Neural cell (in vitro differentiated cells): Measurements from ENCODE around the gene GRP. TPM values are rescaled to one million over a fixed set of nuclear protein-coding genes. Genes with fewer than 3 reads are reported as not detected.

ENCODE experiments used
- H2AFZ ChIP-seq: fragments of 200-600, 300-800 bp; sonication (generic), shearing (Covaris generic); 2 replicates; pipeline ENCODE4 v1.6.0; 2014; ENCODE audit warnings: low read depth, mild to moderate bottlenecking, antibody characterized with exemption, low read length, moderate library complexity
- H3F3A ChIP-seq: fragments of 200-600 bp; shearing (Covaris generic); 2 replicates; pipeline ENCODE4 v1.6.1; 2016; ENCODE audit warnings: mild to moderate bottlenecking, moderate library complexity, mixed read lengths, antibody characterized with exemption, low read length; ENCODE audit not compliant: insufficient read depth, poor library complexity, severe bottlenecking
- H3K27ac ChIP-seq: fragments of 200-600, 300-800 bp; sonication (generic), shearing (Covaris generic); 2 replicates; pipeline ENCODE4 v1.5.1; 2014; ENCODE audit warnings: mild to moderate bottlenecking, low read length, moderate library complexity
- H3K27me3 ChIP-seq: fragments of 300-800, 200-600 bp; sonication (generic), shearing (Covaris generic); 2 replicates; pipeline ENCODE4 v1.6.0; 2014; ENCODE audit warnings: mild to moderate bottlenecking, low read depth, low read length, moderate library complexity; ENCODE audit not compliant: insufficient read depth
- H3K36me3 ChIP-seq: fragments of 300-800, 200-600 bp; sonication (generic), shearing (Covaris generic); 2 replicates; pipeline ENCODE4 v1.5.1; 2014; ENCODE audit warnings: mild to moderate bottlenecking, antibody characterized with exemption, low read length, moderate library complexity; ENCODE audit not compliant: insufficient read depth
- H3K4me2 ChIP-seq: fragments of 300-800, 200-600 bp; sonication (generic), shearing (Covaris generic); 2 replicates; pipeline ENCODE4 v1.6.0; 2014; ENCODE audit warnings: mild to moderate bottlenecking, low read length
- H3K4me3 ChIP-seq: fragments of 300-800, 200-600 bp; sonication (generic), shearing (Covaris generic); 2 replicates; pipeline ENCODE4 v1.5.1; 2014; ENCODE audit warnings: mild to moderate bottlenecking, low read length, moderate library complexity
- H3K79me2 ChIP-seq: fragments of 200-600 bp; shearing (Covaris generic); replicated peaks from 2 replicates; pipeline ENCODE4 v1.6.0; 2014; ENCODE audit warnings: mild to moderate bottlenecking, low read length, moderate library complexity; ENCODE audit not compliant: insufficient read depth
- H3K9ac ChIP-seq: fragments of 300-800, 200-600 bp; sonication (generic), shearing (Covaris generic); 2 replicates; pipeline ENCODE4 v1.6.1; 2016; ENCODE audit warnings: mild to moderate bottlenecking, low read length, mixed read lengths
- H3K9me2 ChIP-seq: fragments of 200-600 bp; shearing (Covaris generic); 2 replicates; pipeline ENCODE4 v1.6.1; 2016; ENCODE audit warnings: mild to moderate bottlenecking, low read length, mixed read lengths; ENCODE audit not compliant: insufficient read depth
- H3K9me3 ChIP-seq: fragments of 200-600, 300-800 bp; sonication (generic), shearing (Covaris generic); 2 replicates; pipeline ENCODE4 v1.6.1; 2016; ENCODE audit warnings: mild to moderate bottlenecking, mixed run types, low read length, moderate library complexity, mixed read lengths
- H4K20me1 ChIP-seq: fragments of 200-600 bp; shearing (Covaris generic); 2 replicates; pipeline ENCODE4 v1.6.1; 2016; ENCODE audit warnings: mild to moderate bottlenecking, mixed run types; ENCODE audit not compliant: insufficient read depth
- EP300 ChIP-seq: fragments of 450-650 bp; conservative IDR thresholded peaks from 2 replicates; pipeline ENCODE4 v1.6.1; 2014; ENCODE audit warnings: antibody characterized with exemption, mild to moderate bottlenecking, moderate library complexity; ENCODE audit not compliant: poor library complexity, severe bottlenecking
- EZH2 ChIP-seq: fragments of 200-600, 300-800 bp; shearing (Covaris generic), sonication (generic); IDR thresholded peaks from 2 replicates; pipeline ENCODE4 v1.6.1; 2014; ENCODE audit warnings: antibody characterized with exemption, low read length, borderline replicate concordance, mild to moderate bottlenecking; ENCODE audit not compliant: insufficient read depth, poor library complexity, severe bottlenecking
- MXI1 ChIP-seq: fragments of 450-650 bp; conservative IDR thresholded peaks from 2 replicates; pipeline ENCODE4 v1.6.1; 2014; ENCODE audit warnings: antibody characterized with exemption, mild to moderate bottlenecking; ENCODE audit not compliant: poor library complexity, severe bottlenecking
- POLR2AphosphoS5 ChIP-seq: IDR thresholded peaks from 2 replicates; pipeline ENCODE4 v1.6.1; 2012
- RAD21 ChIP-seq: fragments of 450-650 bp; conservative IDR thresholded peaks from 2 replicates; pipeline ENCODE4 v1.6.1; 2014; ENCODE audit warnings: antibody characterized with exemption, mild to moderate bottlenecking, moderate library complexity
- SMC3 ChIP-seq: fragments of 450-650 bp; conservative IDR thresholded peaks from 2 replicates; pipeline ENCODE4 v1.6.1; 2014; ENCODE audit warnings: antibody characterized with exemption, mild to moderate bottlenecking, moderate library complexity; ENCODE audit not compliant: poor library complexity
- TAF1 ChIP-seq: IDR thresholded peaks from 2 replicates; pipeline ENCODE4 v1.6.1; 2012; ENCODE audit warnings: low read depth
- polyA plus RNA-seq: library from polyadenylated mRNA; depleted of rRNA; stranded (reverse); fragments of >200 nt; gene quantifications from 2 replicates; pipeline ENCODE4 v1.2.3, GENCODE V29; 2014
- TF ChIP-seq, protein P1 (sequence below): IDR thresholded peaks from 2 replicates; pipeline ENCODE4 v1.6.1; 2012; ENCODE audit warnings: borderline replicate concordance
- TF ChIP-seq, protein P2 (sequence below): fragments of 450-650 bp; IDR thresholded peaks from 2 replicates; pipeline ENCODE4 v1.5.1; 2014; ENCODE audit warnings: antibody characterized with exemption, mild to moderate bottlenecking, moderate library complexity; ENCODE audit not compliant: poor library complexity, severe bottlenecking

GRP gene
- polyA plus RNA-seq, 1 donor from 2014 or later: not detected

DNA sequence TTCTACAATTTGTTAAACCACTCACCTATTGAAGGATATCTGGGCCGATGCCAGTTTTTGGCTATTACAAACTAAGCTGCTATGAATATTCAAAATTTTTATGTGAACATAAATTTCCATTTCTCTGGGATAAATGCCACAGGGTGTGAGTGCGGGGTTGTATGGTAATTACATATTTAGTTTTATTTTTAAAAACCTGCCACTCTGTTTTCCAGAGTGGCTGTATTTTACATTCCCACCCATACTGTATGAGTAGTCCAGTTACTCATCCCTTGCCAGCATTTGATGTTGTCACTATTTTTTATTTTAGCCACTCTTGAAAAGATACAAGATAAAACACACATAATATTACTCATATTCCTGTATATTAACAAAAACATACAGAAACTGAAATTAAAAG lies 22.9 kb downstream of the GRP start:
- no peaks in the 10 kb centered on the region for H3K9me2 ChIP-seq
- no peak overlapping the region for H2AFZ ChIP-seq
- no peaks in the 10 kb centered on the region for H3K9me3 ChIP-seq
- no peaks in the 10 kb centered on the region for H3K79me2 ChIP-seq
- TF ChIP-seq EZH2 (no peak), POLR2AphosphoS5 (no peak), TAF1 (no peak), RAD21 (no peak), EP300 (no peak), MXI1 (no peak), SMC3 (no peak)
- TF ChIP-seq, protein P1, sequence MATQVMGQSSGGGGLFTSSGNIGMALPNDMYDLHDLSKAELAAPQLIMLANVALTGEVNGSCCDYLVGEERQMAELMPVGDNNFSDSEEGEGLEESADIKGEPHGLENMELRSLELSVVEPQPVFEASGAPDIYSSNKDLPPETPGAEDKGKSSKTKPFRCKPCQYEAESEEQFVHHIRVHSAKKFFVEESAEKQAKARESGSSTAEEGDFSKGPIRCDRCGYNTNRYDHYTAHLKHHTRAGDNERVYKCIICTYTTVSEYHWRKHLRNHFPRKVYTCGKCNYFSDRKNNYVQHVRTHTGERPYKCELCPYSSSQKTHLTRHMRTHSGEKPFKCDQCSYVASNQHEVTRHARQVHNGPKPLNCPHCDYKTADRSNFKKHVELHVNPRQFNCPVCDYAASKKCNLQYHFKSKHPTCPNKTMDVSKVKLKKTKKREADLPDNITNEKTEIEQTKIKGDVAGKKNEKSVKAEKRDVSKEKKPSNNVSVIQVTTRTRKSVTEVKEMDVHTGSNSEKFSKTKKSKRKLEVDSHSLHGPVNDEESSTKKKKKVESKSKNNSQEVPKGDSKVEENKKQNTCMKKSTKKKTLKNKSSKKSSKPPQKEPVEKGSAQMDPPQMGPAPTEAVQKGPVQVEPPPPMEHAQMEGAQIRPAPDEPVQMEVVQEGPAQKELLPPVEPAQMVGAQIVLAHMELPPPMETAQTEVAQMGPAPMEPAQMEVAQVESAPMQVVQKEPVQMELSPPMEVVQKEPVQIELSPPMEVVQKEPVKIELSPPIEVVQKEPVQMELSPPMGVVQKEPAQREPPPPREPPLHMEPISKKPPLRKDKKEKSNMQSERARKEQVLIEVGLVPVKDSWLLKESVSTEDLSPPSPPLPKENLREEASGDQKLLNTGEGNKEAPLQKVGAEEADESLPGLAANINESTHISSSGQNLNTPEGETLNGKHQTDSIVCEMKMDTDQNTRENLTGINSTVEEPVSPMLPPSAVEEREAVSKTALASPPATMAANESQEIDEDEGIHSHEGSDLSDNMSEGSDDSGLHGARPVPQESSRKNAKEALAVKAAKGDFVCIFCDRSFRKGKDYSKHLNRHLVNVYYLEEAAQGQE: no peak
- TF ChIP-seq, protein P2, sequence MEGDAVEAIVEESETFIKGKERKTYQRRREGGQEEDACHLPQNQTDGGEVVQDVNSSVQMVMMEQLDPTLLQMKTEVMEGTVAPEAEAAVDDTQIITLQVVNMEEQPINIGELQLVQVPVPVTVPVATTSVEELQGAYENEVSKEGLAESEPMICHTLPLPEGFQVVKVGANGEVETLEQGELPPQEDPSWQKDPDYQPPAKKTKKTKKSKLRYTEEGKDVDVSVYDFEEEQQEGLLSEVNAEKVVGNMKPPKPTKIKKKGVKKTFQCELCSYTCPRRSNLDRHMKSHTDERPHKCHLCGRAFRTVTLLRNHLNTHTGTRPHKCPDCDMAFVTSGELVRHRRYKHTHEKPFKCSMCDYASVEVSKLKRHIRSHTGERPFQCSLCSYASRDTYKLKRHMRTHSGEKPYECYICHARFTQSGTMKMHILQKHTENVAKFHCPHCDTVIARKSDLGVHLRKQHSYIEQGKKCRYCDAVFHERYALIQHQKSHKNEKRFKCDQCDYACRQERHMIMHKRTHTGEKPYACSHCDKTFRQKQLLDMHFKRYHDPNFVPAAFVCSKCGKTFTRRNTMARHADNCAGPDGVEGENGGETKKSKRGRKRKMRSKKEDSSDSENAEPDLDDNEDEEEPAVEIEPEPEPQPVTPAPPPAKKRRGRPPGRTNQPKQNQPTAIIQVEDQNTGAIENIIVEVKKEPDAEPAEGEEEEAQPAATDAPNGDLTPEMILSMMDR: no peak
- peaks cover 9% of the 10 kb centered on the region for H3K27me3 ChIP-seq
- no peaks in the 10 kb centered on the region for H3K36me3 ChIP-seq
- no peaks in the 10 kb centered on the region for H3F3A ChIP-seq
- no peak overlapping the region for H3K27ac ChIP-seq
- H3K4me3 ChIP-seq: no peak overlapping the region
- H3K4me2 ChIP-seq: no peak overlapping the region
- H3K9ac ChIP-seq: no peak overlapping the region
- H4K20me1 ChIP-seq: no peaks in the 10 kb centered on the region

DNA sequence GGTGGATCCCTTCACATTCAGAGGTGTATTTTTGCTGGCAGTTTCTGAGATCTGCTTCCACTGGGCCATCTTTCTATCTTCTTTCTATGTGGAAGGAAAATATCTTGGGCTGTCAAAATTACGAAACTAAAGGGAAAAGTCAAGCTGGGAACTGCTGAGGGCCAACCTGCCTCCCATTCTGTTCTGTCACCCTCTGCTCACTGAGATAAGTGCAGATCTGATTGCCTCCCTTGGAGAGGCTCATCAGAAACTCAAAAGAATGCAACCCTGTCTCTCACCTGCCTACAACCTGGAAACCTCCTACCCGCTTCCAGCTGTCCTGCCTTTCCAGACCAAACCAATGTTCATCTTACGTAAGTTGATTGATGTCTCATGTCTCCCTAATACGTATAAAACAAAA lies 26.8 kb downstream of the GRP start:
- TF ChIP-seq TAF1: no peak
- no peak for TF ChIP-seq EP300
- TF ChIP-seq, protein P1: no peak
- no peak for TF ChIP-seq POLR2AphosphoS5
- TF ChIP-seq, protein P2: no peak
- TF ChIP-seq RAD21: no peak
- no peak for TF ChIP-seq MXI1
- no peak for TF ChIP-seq SMC3
- no peak for TF ChIP-seq EZH2
- H3K4me2 ChIP-seq: no peak overlapping the region
- no peaks in the 10 kb centered on the region for H3K9me3 ChIP-seq
- no peak overlapping the region for H3K27ac ChIP-seq
- no peaks in the 10 kb centered on the region for H3K79me2 ChIP-seq
- H3K27me3 ChIP-seq: peaks cover 24% of the 10 kb centered on the region
- no peak overlapping the region for H3K4me3 ChIP-seq
- no peaks in the 10 kb centered on the region for H3F3A ChIP-seq
- H3K9me2 ChIP-seq: no peaks in the 10 kb centered on the region
- no peak overlapping the region for H3K9ac ChIP-seq
- no peaks in the 10 kb centered on the region for H4K20me1 ChIP-seq
- no peaks in the 10 kb centered on the region for H3K36me3 ChIP-seq
- no peak overlapping the region for H2AFZ ChIP-seq
